Measurements from ENCODE around the gene MEDAG.

Gene MEDAG

DNA sequence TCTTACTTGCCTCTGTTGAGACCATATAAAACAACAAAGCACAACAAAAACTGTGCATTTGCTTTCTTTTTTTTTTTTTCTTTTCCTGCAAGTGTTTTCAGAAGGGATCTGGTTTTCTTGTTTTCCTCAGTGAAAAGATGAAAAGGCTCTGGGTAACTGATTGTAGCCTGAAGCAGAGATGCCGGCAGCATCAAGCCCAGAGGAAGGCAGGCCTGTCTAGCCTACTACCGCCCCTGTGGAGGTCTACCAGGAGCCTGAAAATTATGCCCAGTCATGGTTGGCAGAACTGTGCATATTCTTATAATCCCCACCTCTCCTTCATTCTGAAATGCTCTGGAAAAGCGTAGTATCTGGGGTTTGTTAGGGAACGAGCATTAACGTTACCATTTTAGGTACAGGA lies 32.6 kb upstream of the MEDAG start:
- DNase-seq, result no peak

DNA sequence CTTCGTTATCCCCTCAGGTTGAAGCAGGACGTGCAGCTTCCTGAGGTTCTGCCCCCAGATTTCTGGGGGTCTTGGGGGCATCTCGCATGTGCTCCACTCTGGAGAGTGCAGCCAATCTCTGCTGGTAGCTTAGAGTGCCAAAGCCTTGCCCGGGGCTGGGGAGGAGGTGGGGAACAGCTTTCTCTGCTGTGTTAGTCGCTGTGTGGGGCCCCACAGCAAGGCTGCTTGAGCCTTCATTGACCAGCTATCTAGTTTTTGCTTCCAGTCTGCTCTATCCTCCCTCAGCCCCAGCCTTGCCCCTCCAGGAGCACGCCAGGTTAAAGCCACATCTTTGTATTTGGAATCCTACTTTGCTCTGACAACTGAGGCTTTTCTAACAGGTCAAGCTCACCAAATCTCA lies 32.0 kb upstream of the MEDAG start:
- DNase-seq, result no peak

DNA sequence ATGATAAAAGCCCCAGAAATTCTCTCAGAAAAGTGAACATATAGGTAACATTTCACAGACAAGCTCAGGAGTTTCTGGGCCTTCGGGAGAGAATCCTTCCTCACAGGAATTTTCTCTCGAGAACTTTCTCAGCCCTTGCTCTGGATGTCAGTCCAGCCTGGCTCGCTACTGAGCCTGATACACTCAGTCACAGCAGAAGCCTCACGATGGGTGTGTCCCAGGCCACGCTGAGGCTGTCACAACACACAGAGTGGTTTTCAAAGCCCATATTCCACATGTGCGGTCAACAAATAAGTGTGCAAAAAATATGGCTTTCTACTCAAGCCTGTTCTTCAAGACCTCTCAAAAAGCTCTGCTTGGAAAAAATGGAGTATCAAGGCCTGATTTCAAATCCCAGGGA lies 31.5 kb upstream of the MEDAG start:
- no peak for DNase-seq

- DNase-seq, result no peak
These were observed 28.7 kb upstream of the MEDAG start for GRCh38 chr13:30877335-30877734.

DNA sequence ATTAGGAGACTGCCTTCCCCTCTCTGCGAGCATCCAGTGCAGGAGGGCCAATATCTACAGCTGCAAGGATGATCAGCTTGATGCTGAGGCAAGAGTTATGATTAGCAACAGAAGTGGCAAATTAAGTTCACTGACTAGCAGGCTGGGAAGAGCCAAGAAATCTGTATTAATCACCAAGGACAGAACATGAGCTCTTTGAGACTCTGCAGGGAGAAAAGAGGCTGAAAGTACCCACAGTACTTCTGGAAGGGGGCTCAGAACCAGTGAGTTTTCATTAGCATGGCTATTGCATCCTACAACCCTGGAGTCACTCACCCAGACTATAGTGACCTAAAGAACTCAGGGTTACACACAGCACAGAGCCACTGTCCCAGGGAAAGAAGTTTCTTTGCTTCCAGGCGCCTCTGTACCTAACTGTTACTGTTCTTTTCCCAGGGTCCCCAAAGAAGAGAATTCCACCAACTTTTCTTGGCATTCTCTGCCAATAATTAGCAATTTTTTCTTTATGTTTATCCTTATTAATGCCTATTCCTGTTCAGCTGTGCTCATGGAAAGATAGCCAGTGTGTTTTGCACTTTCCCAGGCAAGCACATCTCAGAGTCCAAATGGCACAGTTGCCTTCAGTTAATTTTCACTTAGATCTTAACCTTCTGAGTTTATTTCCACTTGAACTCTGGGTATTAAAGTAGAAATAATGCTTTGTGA lies 25.8 kb upstream of the MEDAG start:
- DNase-seq, result no peak

GRCh38 chr13:30880856-30881155 lies 25.3 kb upstream of the MEDAG start:
- DNase-seq, result no peak

GRCh38 chr13:30881191-30881651 lies 24.9 kb upstream of the MEDAG start:
- no peak for DNase-seq

GRCh38 chr13:30882026-30882850 lies 23.8 kb upstream of the MEDAG start:
- no peak for DNase-seq

GRCh38 chr13:30882996-30883766 lies 22.9 kb upstream of the MEDAG start:
- no peak for DNase-seq

DNA sequence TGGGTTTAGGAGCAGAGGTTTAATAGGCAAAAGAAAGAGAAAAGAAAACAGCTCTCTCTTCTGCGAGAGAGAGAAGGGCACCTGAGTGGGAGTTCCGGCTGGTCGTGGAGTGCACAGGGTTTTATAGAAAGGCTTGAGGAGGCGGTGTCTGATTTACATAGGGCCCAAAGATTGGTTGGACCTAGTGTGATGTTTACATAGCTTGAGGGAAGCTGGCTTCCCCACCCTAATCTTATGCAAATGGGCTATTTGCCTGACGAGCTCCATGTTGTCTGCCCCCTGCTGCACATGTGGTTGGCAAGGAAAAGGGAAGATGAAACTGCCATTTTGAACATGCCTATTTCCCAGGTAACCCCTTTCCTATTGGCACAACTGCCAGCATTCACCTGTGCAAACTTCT lies 21.5 kb upstream of the MEDAG start:
- no peak for DNase-seq

DNA sequence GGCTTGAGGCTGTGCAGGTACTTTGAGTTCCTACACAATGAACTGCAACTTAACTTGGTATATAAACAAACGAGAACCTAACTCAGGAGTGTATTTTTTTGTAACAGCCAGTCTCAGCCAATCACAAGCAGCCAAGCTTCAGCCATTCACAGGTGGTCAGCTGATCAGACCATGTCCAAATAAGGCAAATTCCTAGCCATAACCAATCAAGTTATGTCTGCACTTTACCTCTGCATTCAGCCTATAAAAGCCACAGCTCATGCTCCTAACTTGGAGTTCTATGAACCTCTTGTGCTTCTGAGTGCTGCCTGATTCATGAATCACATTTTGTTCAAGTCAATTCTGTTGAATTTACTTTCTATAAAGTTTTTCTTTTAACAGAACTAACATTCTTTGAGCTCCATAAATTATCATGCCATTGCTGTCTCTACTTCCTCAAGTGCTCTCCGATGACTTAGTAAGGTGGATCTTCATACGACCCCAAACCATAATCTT lies 16.8 kb upstream of the MEDAG start:
- no peak for DNase-seq

GRCh38 chr13:30892966-30893365 lies 13.1 kb upstream of the MEDAG start:
- DNase-seq, result no peak

- no peak for DNase-seq
These were observed 10.3 kb upstream of the MEDAG start for GRCh38 chr13:30895773-30896172.

DNA sequence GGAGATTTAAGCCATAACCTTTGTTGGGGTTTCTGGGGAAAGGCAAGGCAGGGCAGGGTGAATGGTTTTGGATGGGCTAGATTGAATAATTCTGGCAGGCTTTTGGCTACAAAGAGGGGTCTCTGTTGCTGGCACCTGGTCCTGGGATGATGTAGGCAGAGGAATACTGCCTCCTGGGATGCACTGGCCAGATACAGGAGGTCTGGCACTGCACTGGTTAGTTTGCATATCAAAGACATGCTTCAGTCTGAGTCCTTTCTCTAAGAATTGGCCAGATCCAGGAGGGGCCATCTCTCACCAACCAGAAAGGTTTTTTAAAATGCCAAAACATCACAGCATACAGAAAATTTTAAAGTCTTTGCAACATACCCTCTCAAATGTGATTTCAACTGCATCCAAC lies 8.0 kb upstream of the MEDAG start:
- no peak for DNase-seq

DNA sequence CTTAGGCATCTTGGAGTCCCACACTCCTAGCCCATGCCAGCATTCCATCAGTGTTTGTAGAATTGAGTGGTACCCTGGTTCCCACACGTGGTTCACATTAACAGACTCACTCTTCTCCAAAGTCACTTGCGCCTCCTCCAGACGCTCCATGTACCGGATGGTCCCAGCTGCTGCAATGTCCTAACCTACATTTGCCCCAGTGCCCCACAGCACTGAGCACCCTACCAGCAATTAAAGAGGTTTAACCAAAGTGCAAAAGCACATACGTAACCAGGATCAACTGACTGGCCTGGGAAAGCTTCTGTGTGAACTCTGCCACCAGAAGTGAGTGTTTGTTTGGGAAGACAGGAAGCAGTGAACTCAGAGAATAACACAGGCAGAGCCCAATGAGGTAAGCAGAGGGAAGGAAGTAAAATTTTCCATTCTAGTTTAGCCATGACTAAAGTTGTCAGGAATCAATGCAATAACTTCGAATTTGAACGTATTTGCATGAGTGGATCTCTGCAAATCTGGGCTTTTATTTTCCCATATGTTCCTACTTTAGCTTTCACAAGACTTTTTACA lies 7.3 kb upstream of the MEDAG start:
- DNase-seq, result no peak

- no peak for DNase-seq
These were observed 5.6 kb upstream of the MEDAG start for GRCh38 chr13:30900436-30900835.

GRCh38 chr13:30900952-30901749 lies 4.9 kb upstream of the MEDAG start:
- no peak for DNase-seq

DNA sequence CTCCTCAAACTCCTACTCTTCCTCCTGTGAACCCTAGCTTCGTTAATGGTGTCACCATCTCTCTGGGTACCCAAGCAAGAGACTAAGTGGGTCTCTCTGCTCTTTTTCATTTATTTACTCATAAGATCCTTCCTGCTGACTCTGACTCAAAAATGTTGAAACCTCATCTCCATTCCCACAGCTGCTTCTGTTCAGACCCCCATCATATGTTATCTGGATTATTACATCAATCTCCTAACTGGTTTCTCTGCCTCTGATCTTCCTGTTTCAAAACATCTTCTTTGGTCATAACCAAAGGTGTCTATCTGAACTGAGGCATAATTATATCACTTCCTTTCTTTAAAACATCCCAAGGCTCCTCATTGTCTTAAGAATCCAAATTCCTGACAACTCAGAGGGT lies 2.0 kb upstream of the MEDAG start:
- DNase-seq, result no peak

GRCh38 chr13:30906411-30907051 lies 460 bp downstream of the MEDAG start:
- DNase-seq, result no peak

- no peak for DNase-seq
These were observed 1.2 kb downstream of the MEDAG start for GRCh38 chr13:30907121-30907861.

DNA sequence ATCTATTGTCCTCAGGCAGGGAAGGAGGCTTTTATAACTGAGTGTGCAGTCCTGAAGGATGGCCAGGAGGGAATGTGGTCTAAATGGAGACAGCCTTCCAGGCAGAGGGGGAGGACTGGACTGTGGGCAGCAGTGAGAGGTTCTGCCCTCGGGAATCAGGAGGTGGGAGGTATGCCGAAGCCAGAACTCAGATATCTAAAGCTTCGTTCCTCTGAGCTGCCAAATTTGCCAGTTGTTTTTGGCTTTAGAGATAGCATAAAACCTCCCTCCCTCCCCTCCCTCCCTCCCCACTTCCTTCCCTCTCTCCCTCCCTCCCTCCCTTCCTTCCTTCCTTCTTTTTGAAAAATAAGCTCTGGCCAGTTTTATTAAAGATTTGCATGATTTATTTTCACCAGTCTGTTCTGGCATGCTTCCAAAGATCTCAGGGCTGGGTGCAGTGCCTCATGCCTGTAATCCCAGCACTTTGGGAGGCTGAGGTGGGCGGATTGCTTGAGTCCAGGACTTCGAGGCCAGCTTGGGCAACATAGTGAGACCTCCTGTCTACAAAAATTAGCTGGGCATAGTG lies 2.4 kb downstream of the MEDAG start:
- no peak for DNase-seq
